Nephron (organoid): ENCODE data around the gene NIFK.
A peak's percentile ranks its signal among the peaks of the same experiment; 100 is the strongest.

Experiments used
- H3K27ac Mint-ChIP-seq, 3 experiments: 2 replicates each; pipeline ENCODE4 v1.8.0; 2020; ENCODE audit warnings: mixed read lengths in 3 of 3, mild to moderate bottlenecking in 2 of 3, moderate library complexity in 1 of 3
- H3K27me3 Mint-ChIP-seq: 2 replicates; pipeline ENCODE4 v1.8.0; 2021; ENCODE audit warnings: low read depth, mild to moderate bottlenecking, moderate library complexity, mixed read lengths
- H3K36me3 Mint-ChIP-seq: 2 replicates; pipeline ENCODE4 v1.8.0; 2020; ENCODE audit warnings: low read depth, mixed read lengths
- H3K4me1 Mint-ChIP-seq: 2 replicates; pipeline ENCODE4 v1.8.0; 2020; ENCODE audit warnings: mixed read lengths
- H3K4me3 Mint-ChIP-seq, 3 experiments: 2 replicates each; pipeline ENCODE4 v1.8.0; 2020; ENCODE audit warnings: mild to moderate bottlenecking in 3 of 3, mixed read lengths in 3 of 3, moderate library complexity in 2 of 3
- H3K9me3 Mint-ChIP-seq: 2 replicates; pipeline ENCODE4 v1.8.0; 2020; ENCODE audit warnings: mixed read lengths
- TF ChIP-seq, protein P1 (sequence below), 3 experiments: fragments of 200-600 bp; sonication (generic); IDR thresholded peaks; one replicate each; pipeline ENCODE4 v1.5.0; 2021; ENCODE audit warnings: antibody characterized with exemption in 3 of 3; ENCODE audit not compliant: unreplicated experiment in 3 of 3

NIFK gene

DNA sequence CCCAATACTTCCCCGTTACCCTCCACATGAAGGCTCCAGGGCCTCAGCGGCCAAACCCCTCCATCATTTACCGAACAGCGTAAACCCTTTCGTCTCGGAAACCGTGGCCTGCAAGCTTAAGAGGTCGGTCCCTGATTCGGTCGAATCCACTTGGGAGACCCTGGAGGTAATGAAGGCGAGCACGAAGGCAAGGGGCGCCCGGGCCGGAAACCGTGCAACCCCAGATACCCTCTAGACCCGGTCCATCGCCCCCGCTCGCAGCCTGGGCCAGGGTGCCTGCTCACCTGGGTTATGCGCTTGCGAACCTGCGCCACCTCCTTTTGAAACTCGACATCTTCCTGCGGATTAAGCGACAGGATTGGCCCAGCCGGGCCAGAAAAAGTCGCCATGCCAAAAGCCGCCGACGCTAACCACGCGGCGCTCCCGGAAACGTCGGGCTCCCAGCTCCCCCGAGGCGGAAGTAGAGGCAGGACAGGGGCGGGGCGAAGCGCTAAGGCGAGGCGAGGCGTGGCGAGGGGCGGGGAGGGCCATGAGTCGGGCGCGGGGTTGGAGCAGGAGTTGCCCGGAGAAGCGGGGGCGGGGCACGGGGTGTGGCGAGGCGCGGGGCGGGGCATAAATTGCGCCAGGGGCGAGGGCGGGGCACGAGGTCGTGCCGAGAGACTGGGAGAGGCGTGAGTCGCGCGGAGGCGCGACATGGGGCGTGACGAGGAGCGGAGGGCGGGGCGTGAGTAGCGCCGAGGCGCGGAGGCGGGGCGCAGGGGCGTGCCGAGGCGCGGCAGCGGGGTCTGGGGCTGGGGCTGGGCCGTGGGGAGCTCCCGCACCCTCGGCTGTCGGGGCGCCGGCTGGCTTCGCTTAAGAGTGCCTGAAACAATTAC, at the start of gene NIFK:
Gene NIFK, minus strand, starts transcription at position 414 of the 875 bp plus-strand sequence. Its CDS starts 25 bp downstream, at position 389.
- peaks cover 11% of the 10 kb centered on the region for H3K4me1 Mint-ChIP-seq
- no peaks in the 10 kb centered on the region for H3K27me3 Mint-ChIP-seq
- H3K36me3 Mint-ChIP-seq: peaks cover 20% of the 10 kb centered on the region
- no peaks in the 10 kb centered on the region for H3K9me3 Mint-ChIP-seq
- H3K4me3 Mint-ChIP-seq: peak within 1 kb of the TSS; percentile 97 to 99 (median 98)
- H3K27ac Mint-ChIP-seq: peak within 1 kb of the TSS; percentile 25 to 91 (median 27)
- TF ChIP-seq, protein P1, sequence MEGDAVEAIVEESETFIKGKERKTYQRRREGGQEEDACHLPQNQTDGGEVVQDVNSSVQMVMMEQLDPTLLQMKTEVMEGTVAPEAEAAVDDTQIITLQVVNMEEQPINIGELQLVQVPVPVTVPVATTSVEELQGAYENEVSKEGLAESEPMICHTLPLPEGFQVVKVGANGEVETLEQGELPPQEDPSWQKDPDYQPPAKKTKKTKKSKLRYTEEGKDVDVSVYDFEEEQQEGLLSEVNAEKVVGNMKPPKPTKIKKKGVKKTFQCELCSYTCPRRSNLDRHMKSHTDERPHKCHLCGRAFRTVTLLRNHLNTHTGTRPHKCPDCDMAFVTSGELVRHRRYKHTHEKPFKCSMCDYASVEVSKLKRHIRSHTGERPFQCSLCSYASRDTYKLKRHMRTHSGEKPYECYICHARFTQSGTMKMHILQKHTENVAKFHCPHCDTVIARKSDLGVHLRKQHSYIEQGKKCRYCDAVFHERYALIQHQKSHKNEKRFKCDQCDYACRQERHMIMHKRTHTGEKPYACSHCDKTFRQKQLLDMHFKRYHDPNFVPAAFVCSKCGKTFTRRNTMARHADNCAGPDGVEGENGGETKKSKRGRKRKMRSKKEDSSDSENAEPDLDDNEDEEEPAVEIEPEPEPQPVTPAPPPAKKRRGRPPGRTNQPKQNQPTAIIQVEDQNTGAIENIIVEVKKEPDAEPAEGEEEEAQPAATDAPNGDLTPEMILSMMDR (IDR thresholded peaks at IDR 0.05; ENCODE audit: unreplicated experiment in 3 of 3): no peak

- Mint-ChIP-seq H3K4me3 (no peak overlapping the region), H3K4me1 (peaks cover 6% of the 10 kb centered on the region), H3K36me3 (no peaks in the 10 kb centered on the region), H3K9me3 (peaks cover 2% of the 10 kb centered on the region), H3K27ac (no peak overlapping the region), H3K27me3 (no peaks in the 10 kb centered on the region)
- TF ChIP-seq, protein P1 (IDR thresholded peaks at IDR 0.05; ENCODE audit: unreplicated experiment in 3 of 3): no peak
Measured at GRCh38 chr2:121783180-121783579, 46.5 kb upstream of the NIFK start.

- no peaks in the 10 kb centered on the region for H3K9me3 Mint-ChIP-seq
- TF ChIP-seq, protein P1 (IDR thresholded peaks at IDR 0.05; ENCODE audit: unreplicated experiment in 3 of 3): no peak
- no peaks in the 10 kb centered on the region for H3K27me3 Mint-ChIP-seq
- H3K4me3 Mint-ChIP-seq: no peak overlapping the region
- H3K36me3 Mint-ChIP-seq: no peaks in the 10 kb centered on the region
- H3K4me1 Mint-ChIP-seq: peaks cover 14% of the 10 kb centered on the region
- H3K27ac Mint-ChIP-seq: no peak overlapping the region
Measured at GRCh38 chr2:121778741-121779487, 42.2 kb upstream of the NIFK start.

DNA sequence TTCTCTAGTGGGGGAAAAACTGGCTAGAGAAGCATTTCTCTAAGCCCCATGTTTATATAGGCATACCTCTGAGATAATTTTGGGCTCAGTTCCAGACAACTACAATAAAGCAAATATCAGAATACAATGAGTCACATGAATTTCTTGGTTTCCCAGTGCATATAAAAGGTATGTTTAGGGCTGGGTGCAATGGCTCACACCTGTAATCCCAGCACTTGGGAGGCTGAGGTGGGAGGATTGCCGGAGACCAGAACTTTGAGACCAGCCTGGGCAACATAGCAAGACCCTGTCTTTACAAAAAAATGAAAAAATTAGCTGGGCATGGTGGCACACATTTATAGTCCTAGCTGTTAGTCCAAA, 41.0 kb upstream of the NIFK start:
- H3K36me3 Mint-ChIP-seq: no peaks in the 10 kb centered on the region
- H3K9me3 Mint-ChIP-seq: no peaks in the 10 kb centered on the region
- H3K27me3 Mint-ChIP-seq: no peaks in the 10 kb centered on the region
- peak overlapping the region in 1 of 3 experiments; percentile 32 for H3K27ac Mint-ChIP-seq
- peaks cover 23% of the 10 kb centered on the region for H3K4me1 Mint-ChIP-seq
- H3K4me3 Mint-ChIP-seq: no peak overlapping the region
- TF ChIP-seq, protein P1 (IDR thresholded peaks at IDR 0.05; ENCODE audit: unreplicated experiment in 3 of 3): no peak

GRCh38 chr2:121776885-121777698, 40.4 kb upstream of the NIFK start:
- no peaks in the 10 kb centered on the region for H3K36me3 Mint-ChIP-seq
- no peak overlapping the region for H3K4me3 Mint-ChIP-seq

More at GRCh38 chr2:121776885-121777698, 40.4 kb upstream of the NIFK start:
- Mint-ChIP-seq H3K4me1 (peaks cover 28% of the 10 kb centered on the region), H3K27ac (peak overlapping the region in 1 of 3 experiments; percentile 32), H3K9me3 (no peaks in the 10 kb centered on the region), H3K27me3 (no peaks in the 10 kb centered on the region)
- TF ChIP-seq, protein P1 (IDR thresholded peaks at IDR 0.05; ENCODE audit: unreplicated experiment in 3 of 3): no peak
